HepG2 (cell line): ENCODE measurements around the gene WDR47. TPM values are rescaled to one million over a fixed set of nuclear protein-coding genes. Genes with fewer than 3 reads are reported as not detected.

Experiments used
- CHD2 ChIP-seq: IDR thresholded peaks from 2 replicates; pipeline ENCODE4 v1.6.1; 2011; ENCODE audit warnings: low read depth, low read length, improper control_type of control experiment
- EP300 ChIP-seq, 3 experiments: sonication (generic) in 1 of 3; formaldehyde crosslinking in 1 of 3; IDR thresholded peaks; 2 replicates each; pipeline versions ENCODE4 v1.5.1 to v1.6.1; 2011 to 2020; ENCODE audit warnings: low read depth in 2 of 3, low read length in 2 of 3, borderline replicate concordance in 1 of 3, improper control_type of control experiment in 1 of 3, mild to moderate bottlenecking in 1 of 3, missing genetic modification reagents in 1 of 3, moderate library complexity in 1 of 3
- HNRNPH1 ChIP-seq: fragments of 200-400 bp; formaldehyde crosslinking; optimal IDR thresholded peaks from 2 replicates; pipeline ENCODE3; 2017; ENCODE audit warnings: mild to moderate bottlenecking, low read depth, low read length
- NFIC ChIP-seq: IDR thresholded peaks from 2 replicates; pipeline ENCODE4 v1.6.1; 2012; ENCODE audit warnings: mild to moderate bottlenecking, low read length, inconsistent platforms
- NR2F1 ChIP-seq, 2 experiments: fragments of 450-650 bp in 1 of 2; formaldehyde crosslinking in 1 of 2; IDR thresholded peaks; 2 replicates each; pipeline versions ENCODE4 v1.5.0 to v1.6.1; 2016 to 2020; ENCODE audit warnings: mild to moderate bottlenecking in 1 of 2, missing compliant biosample characterization in 1 of 2, missing genetic modification reagents in 1 of 2, moderate library complexity in 1 of 2
- PHF5A ChIP-seq: IDR thresholded peaks from one replicate; pipeline ENCODE4 v1.6.1; 2018; ENCODE audit warnings: low read depth, missing genetic modification reagents; ENCODE audit not compliant: unreplicated experiment
- PPARG ChIP-seq: conservative IDR thresholded peaks from 2 replicates; pipeline ENCODE4 v1.6.1; 2016; ENCODE audit warnings: missing biosample characterization, missing genetic modification reagents
- SP2 ChIP-seq: sonication (generic); formaldehyde crosslinking; IDR thresholded peaks from 2 replicates; pipeline ENCODE4 v1.5.1; 2020; ENCODE audit warnings: mild to moderate bottlenecking, missing genetic modification reagents
- TCF12 ChIP-seq, 2 experiments: fragments of 450-650 bp in 1 of 2; sonication (generic) in 1 of 2; formaldehyde crosslinking in 1 of 2; IDR thresholded peaks; 2 replicates each; pipeline versions ENCODE4 v1.6.1 to v1.8.0; 2017 to 2022; ENCODE audit warnings: antibody characterized with exemption in 1 of 2, mild to moderate bottlenecking in 1 of 2, missing genetic modification reagents in 1 of 2, moderate library complexity in 1 of 2
- ZFP36L2 ChIP-seq: sonication (generic); formaldehyde crosslinking; IDR thresholded peaks from 2 replicates; pipeline ENCODE4 v1.4.0; 2020; ENCODE audit warnings: missing genetic modification reagents
- ZNF264 ChIP-seq: sonication (generic); formaldehyde crosslinking; IDR thresholded peaks from 2 replicates; pipeline ENCODE4 v1.4.0; 2020; ENCODE audit warnings: missing genetic modification reagents
- ZNF282 ChIP-seq: fragments of 450-650 bp; IDR thresholded peaks from 2 replicates; pipeline ENCODE4 v1.6.1; 2018; ENCODE audit not compliant: partially characterized antibody
- ZNF550 ChIP-seq: sonication (generic); formaldehyde crosslinking; IDR thresholded peaks from 2 replicates; pipeline ENCODE4 v1.4.0; 2020; ENCODE audit warnings: mild to moderate bottlenecking, missing genetic modification reagents, borderline replicate concordance
- ZNF552 ChIP-seq: sonication (generic); formaldehyde crosslinking; IDR thresholded peaks from 2 replicates; pipeline ENCODE4 v1.9.0; 2022; ENCODE audit warnings: missing genetic modification reagents, mild to moderate bottlenecking, borderline replicate concordance
- ZNF556 ChIP-seq: sonication (generic); formaldehyde crosslinking; IDR thresholded peaks from 2 replicates; pipeline ENCODE4 v1.4.0; 2020; ENCODE audit warnings: mild to moderate bottlenecking, missing genetic modification reagents, borderline replicate concordance
- ZNF720 ChIP-seq: sonication (generic); formaldehyde crosslinking; IDR thresholded peaks from 2 replicates; pipeline ENCODE4 v1.4.0; 2020; ENCODE audit warnings: missing genetic modification reagents
- ZNF775 ChIP-seq: sonication (generic); formaldehyde crosslinking; IDR thresholded peaks from 2 replicates; pipeline ENCODE4 v1.4.0; 2020; ENCODE audit warnings: missing genetic modification reagents, mild to moderate bottlenecking, moderate library complexity, borderline replicate concordance
- ZNF777 ChIP-seq: sonication (generic); formaldehyde crosslinking; IDR thresholded peaks from 2 replicates; pipeline ENCODE4 v1.4.0; 2020; ENCODE audit warnings: missing genetic modification reagents
- polyA plus RNA-seq, 8 experiments: library from polyadenylated mRNA; depleted of rRNA in 3 of 8; stranded (reverse) in 7 of 8; unstranded in 1 of 8; fragments of >200 nt; fragmentation: Illumina TruSeq in 4 of 8; extraction: Trizol in 4 of 8; gene quantifications; 2 replicates each; pipeline versions ENCODE4 v1.2.1 to v1.2.3, GENCODE V29; 2011 to 2016; ENCODE audit warnings: low read depth in 4 of 8, missing spikeins in 1 of 8, mixed read lengths in 1 of 8; ENCODE audit not compliant: insufficient read depth in 1 of 8
- total RNA-seq, 5 experiments: library from RNA; depleted of rRNA; stranded (reverse); fragments of >200 nt; fragmentation: Illumina TruSeq; extraction: Trizol; gene quantifications; 2 replicates each; pipeline ENCODE4 v1.2.3, GENCODE V29; 2016; ENCODE audit warnings: low read depth in 1 of 5
- TF ChIP-seq, protein P1 (sequence below): sonication (generic); formaldehyde crosslinking; IDR thresholded peaks from 2 replicates; pipeline ENCODE4 v1.5.0; 2020; ENCODE audit warnings: missing genetic modification reagents
- TF ChIP-seq, protein P2 (sequence below): sonication (generic); formaldehyde crosslinking; IDR thresholded peaks from 2 replicates; pipeline ENCODE4 v1.8.1; 2023; ENCODE audit warnings: mild to moderate bottlenecking, inconsistent platforms, moderate library complexity, missing genetic modification reagents, borderline replicate concordance
- TF ChIP-seq, protein P3 (sequence below): sonication (generic); formaldehyde crosslinking; IDR thresholded peaks from 2 replicates; pipeline ENCODE4 v1.4.0; 2020; ENCODE audit warnings: missing genetic modification reagents, borderline replicate concordance
- TF ChIP-seq, protein P4 (sequence below): sonication (generic); formaldehyde crosslinking; conservative IDR thresholded peaks from 2 replicates; pipeline ENCODE4 v1.8.0; 2022; ENCODE audit warnings: missing genetic modification reagents

Gene WDR47
- total and polyA plus RNA-seq, 2 of the 13 experiments (the other 11 are each of a cell fraction or from before 2014, with no cell fraction given) = 4.3 to 5.9 TPM

DNA sequence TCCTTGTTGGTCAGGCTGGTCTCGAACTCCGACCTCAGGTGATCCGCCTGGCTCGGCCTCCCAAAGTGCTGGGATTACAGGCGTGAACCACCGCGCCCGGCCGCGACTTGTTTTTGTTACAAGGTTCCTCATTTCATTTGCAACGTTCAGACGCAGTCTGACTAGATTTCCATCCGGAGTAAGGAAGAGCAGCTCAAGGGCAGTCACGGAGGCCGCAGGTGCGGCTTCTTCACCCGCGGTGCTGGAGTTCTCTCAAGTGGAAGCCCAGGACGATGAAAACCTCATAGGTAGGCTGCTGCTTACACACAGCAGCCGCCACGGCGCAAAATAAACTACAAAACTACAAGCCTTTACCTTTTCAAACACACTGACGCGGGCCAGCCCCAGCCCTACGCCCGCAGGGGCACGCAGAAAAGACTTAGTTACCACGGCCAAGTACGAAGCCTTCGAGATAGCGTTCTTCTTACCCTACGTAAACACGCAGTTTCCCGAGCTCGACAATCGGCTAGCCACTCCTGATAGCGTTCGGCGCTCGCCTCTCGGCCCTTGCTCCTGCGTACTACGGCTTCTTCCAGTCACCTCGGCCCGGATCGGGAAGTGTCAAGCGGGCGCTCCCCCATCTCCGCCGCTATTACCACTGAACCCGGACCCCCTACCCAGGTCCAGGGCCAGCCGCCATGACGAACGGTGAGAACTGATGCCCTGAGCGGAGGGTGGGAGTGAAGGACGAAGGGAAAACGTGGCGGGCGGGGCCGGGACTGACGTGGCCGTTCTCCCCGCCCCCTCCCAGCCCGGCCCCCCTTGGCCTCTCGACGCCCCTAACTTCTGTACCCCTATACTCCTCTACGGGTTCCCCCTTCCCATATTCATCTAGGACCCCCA lies 48.5 kb upstream of the WDR47 start, which contains the start of gene TMEM167B (continued):
- peak; percentile 36 to 40; a peak in 2 of 4 replicates for TF ChIP-seq EP300 (IDR thresholded peaks at IDR 0.05; ENCODE audit: low read depth in 2 of 2, low read length in 2 of 2)
- TF ChIP-seq EP300 (CRISPR knock-in tag; IDR thresholded peaks at IDR 0.05; ENCODE audit: borderline replicate concordance) = peak; percentile 66
- peak; percentile 35; the same call in 1 of the 2 replicates for TF ChIP-seq ZNF720
- TF ChIP-seq, protein P1, sequence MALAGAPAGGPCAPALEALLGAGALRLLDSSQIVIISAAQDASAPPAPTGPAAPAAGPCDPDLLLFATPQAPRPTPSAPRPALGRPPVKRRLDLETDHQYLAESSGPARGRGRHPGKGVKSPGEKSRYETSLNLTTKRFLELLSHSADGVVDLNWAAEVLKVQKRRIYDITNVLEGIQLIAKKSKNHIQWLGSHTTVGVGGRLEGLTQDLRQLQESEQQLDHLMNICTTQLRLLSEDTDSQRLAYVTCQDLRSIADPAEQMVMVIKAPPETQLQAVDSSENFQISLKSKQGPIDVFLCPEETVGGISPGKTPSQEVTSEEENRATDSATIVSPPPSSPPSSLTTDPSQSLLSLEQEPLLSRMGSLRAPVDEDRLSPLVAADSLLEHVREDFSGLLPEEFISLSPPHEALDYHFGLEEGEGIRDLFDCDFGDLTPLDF (CRISPR knock-in tag) = no peak
- no peak for TF ChIP-seq ZNF264 (CRISPR knock-in tag)
- TF ChIP-seq, protein P2, sequence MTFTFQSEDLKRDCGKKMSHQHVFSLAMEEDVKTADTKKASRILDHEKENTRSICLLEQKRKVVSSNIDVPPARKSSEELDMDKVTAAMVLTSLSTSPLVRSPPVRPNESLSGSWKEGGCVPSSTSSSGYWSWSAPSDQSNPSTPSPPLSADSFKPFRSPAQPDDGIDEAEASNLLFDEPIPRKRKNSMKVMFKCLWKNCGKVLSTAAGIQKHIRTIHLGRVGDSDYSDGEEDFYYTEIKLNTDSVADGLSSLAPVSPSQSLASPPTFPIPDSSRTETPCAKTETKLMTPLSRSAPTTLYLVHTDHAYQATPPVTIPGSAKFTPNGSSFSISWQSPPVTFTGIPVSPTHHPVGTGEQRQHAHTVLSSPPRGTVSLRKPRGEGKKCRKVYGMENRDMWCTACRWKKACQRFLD (CRISPR knock-in tag) = 0 out of 2 replicates have a peak, but pooled peaks have one; percentile 64
- TF ChIP-seq, protein P3, sequence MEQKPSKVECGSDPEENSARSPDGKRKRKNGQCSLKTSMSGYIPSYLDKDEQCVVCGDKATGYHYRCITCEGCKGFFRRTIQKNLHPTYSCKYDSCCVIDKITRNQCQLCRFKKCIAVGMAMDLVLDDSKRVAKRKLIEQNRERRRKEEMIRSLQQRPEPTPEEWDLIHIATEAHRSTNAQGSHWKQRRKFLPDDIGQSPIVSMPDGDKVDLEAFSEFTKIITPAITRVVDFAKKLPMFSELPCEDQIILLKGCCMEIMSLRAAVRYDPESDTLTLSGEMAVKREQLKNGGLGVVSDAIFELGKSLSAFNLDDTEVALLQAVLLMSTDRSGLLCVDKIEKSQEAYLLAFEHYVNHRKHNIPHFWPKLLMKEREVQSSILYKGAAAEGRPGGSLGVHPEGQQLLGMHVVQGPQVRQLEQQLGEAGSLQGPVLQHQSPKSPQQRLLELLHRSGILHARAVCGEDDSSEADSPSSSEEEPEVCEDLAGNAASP (CRISPR knock-in tag) = peak; percentile 79
- TF ChIP-seq, protein P4, sequence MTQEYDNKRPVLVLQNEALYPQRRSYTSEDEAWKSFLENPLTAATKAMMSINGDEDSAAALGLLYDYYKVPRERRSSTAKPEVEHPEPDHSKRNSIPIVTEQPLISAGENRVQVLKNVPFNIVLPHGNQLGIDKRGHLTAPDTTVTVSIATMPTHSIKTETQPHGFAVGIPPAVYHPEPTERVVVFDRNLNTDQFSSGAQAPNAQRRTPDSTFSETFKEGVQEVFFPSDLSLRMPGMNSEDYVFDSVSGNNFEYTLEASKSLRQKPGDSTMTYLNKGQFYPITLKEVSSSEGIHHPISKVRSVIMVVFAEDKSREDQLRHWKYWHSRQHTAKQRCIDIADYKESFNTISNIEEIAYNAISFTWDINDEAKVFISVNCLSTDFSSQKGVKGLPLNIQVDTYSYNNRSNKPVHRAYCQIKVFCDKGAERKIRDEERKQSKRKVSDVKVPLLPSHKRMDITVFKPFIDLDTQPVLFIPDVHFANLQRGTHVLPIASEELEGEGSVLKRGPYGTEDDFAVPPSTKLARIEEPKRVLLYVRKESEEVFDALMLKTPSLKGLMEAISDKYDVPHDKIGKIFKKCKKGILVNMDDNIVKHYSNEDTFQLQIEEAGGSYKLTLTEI = no peak
- TF ChIP-seq ZNF556 (CRISPR knock-in tag) = peak; percentile 82
- peak; percentile 72 for TF ChIP-seq ZNF777 (CRISPR knock-in tag)
- peak; percentile 54 for TF ChIP-seq SP2 (CRISPR knock-in tag)
- no peak for TF ChIP-seq ZNF550 (CRISPR knock-in tag)
- TF ChIP-seq ZNF775 (CRISPR knock-in tag) = peak; percentile 61; the same call in 1 of the 2 replicates
- no peak for TF ChIP-seq TCF12 (IDR thresholded peaks at IDR 0.05)
- 0 out of 2 replicates have a peak, but pooled peaks have one; percentile 81 for TF ChIP-seq TCF12 (CRISPR knock-in tag; IDR thresholded peaks at IDR 0.05)
- TF ChIP-seq HNRNPH1 = no peak
- TF ChIP-seq NFIC = no peak
- TF ChIP-seq PHF5A = no peak
- TF ChIP-seq PPARG (CRISPR knock-in tag) = peak; percentile 37; the same call in 1 of the 2 replicates
- no peak for TF ChIP-seq NR2F1 (CRISPR knock-in tag; IDR thresholded peaks at IDR 0.05)
- TF ChIP-seq ZFP36L2 (CRISPR knock-in tag) = no peak; the same call in 1 of the 2 replicates
- TF ChIP-seq ZNF552 (CRISPR knock-in tag) = no peak
- no peak for TF ChIP-seq CHD2
- no peak for TF ChIP-seq ZNF282
